Omental fat pad (tissue), 4 donors: ENCODE data around the gene PARVG. TPM values are rescaled to one million over a fixed set of nuclear protein-coding genes. Genes with fewer than 3 reads are reported as not detected.

Experiments
- ATAC-seq: fragments of 150-250 bp; one replicate; pipeline ENCODE4 v1.9.1; 2016; ENCODE audit warnings: mild to moderate bottlenecking, moderate library complexity; ENCODE audit not compliant: low FRiP score
- DNase-seq: peaks from one replicate; pipeline ENCODE4 v3.0.0-alpha.2; 2019; ENCODE audit warnings: low spot score
- CTCF ChIP-seq, 3 donors: fragments of 450-650 bp; IDR thresholded peaks; one replicate each; pipeline ENCODE4 v1.5.1; 2016 to 2017; ENCODE audit warnings: antibody characterized with exemption in 3 of 3, mild to moderate bottlenecking in 3 of 3, moderate library complexity in 2 of 3
- total RNA-seq, 4 donors: library from RNA; depleted of rRNA; stranded (reverse); fragments of >200 nt; gene quantifications; one replicate each; pipeline ENCODE4 v1.1.0, GENCODE V29; 2016

PARVG gene
- total RNA-seq, 4 donors from 2014 or later, result 19.4 to 56.7 (median 39.6) TPM

GRCh38 chr22:44210722-44211121 lies 30.0 kb downstream of the PARVG start:
- no peak for DNase-seq
- TF ChIP-seq CTCF (IDR thresholded peaks at IDR 0.05), result no peak
- ATAC-seq, result no peak

GRCh38 chr22:44211256-44211945 lies 30.7 kb downstream of the PARVG start:
- TF ChIP-seq CTCF (IDR thresholded peaks at IDR 0.05), result no peak
- DNase-seq, result no peak
- ATAC-seq, result no peak

- no peak for DNase-seq
- no peak for TF ChIP-seq CTCF (IDR thresholded peaks at IDR 0.05)
Observed at GRCh38 chr22:44211946-44212930, 31.5 kb downstream of the PARVG start.

GRCh38 chr22:44212936-44213335 lies 32.2 kb downstream of the PARVG start:
- TF ChIP-seq CTCF (IDR thresholded peaks at IDR 0.05), result no peak
- DNase-seq (no peak), ATAC-seq (no peak)

More at GRCh38 chr22:44211946-44212930, 31.5 kb downstream of the PARVG start:
- no peak for ATAC-seq

GRCh38 chr22:44213489-44214043 lies 32.8 kb downstream of the PARVG start:
- no peak for TF ChIP-seq CTCF (IDR thresholded peaks at IDR 0.05)
- DNase-seq (no peak), ATAC-seq (no peak)

GRCh38 chr22:44214187-44214586 lies 33.5 kb downstream of the PARVG start:
- no peak for ATAC-seq
- DNase-seq, result no peak
- no peak for TF ChIP-seq CTCF (IDR thresholded peaks at IDR 0.05)
